Endodermal cell (in vitro differentiated cells): Measurements from ENCODE around the gene SERPINA3. TPM values are rescaled to one million over a fixed set of nuclear protein-coding genes. Genes with fewer than 3 reads are reported as not detected.

Experiments used
- DNase-seq: peaks from one replicate; pipeline ENCODE4 v3.0.0-alpha.2; 2017
- H3K27ac ChIP-seq: 2 replicates; pipeline ENCODE4 v1.5.1; 2013; ENCODE audit warnings: mild to moderate bottlenecking, low read depth, low read length, moderate library complexity
- H3K27me3 ChIP-seq: 2 replicates; pipeline ENCODE4 v1.6.1; 2013; ENCODE audit warnings: mild to moderate bottlenecking, low read length, moderate library complexity; ENCODE audit not compliant: insufficient read depth, control insufficient read depth, poor library complexity, severe bottlenecking
- H3K36me3 ChIP-seq: 2 replicates; pipeline ENCODE4 v1.7.0; 2013; ENCODE audit warnings: mild to moderate bottlenecking, low read length, moderate library complexity; ENCODE audit not compliant: control insufficient read depth, insufficient read depth
- H3K4me1 ChIP-seq: one replicate; pipeline ENCODE4 v1.7.0; 2013; ENCODE audit warnings: low read length; ENCODE audit not compliant: control insufficient read depth, insufficient read depth
- H3K4me3 ChIP-seq: 2 replicates; pipeline ENCODE4 v1.5.1; 2013; ENCODE audit warnings: mild to moderate bottlenecking, low read length, moderate library complexity
- H3K9ac ChIP-seq: 2 replicates; pipeline ENCODE4 v1.6.1; 2013; ENCODE audit warnings: mild to moderate bottlenecking, low read length, moderate library complexity; ENCODE audit not compliant: poor library complexity, severe bottlenecking; ENCODE audit errors: extremely low read depth
- H3K9me3 ChIP-seq: 2 replicates; pipeline ENCODE4 v1.6.1; 2013; ENCODE audit warnings: mild to moderate bottlenecking, low read length, moderate library complexity; ENCODE audit not compliant: control insufficient read depth
- H3K27ac Mint-ChIP-seq: 2 replicates; pipeline ENCODE4 v1.8.0; 2020; ENCODE audit warnings: mixed read lengths
- H3K27me3 Mint-ChIP-seq: 2 replicates; pipeline ENCODE4 v1.8.0; 2021; ENCODE audit warnings: mild to moderate bottlenecking, mixed read lengths; ENCODE audit not compliant: insufficient read depth
- H3K36me3 Mint-ChIP-seq: 2 replicates; pipeline ENCODE4 v1.8.0; 2020; ENCODE audit warnings: low read depth, mixed read lengths
- H3K4me1 Mint-ChIP-seq: 2 replicates; pipeline ENCODE4 v1.8.0; 2020; ENCODE audit warnings: mixed read lengths
- H3K4me3 Mint-ChIP-seq: 2 replicates; pipeline ENCODE4 v1.8.0; 2020; ENCODE audit warnings: mild to moderate bottlenecking, moderate library complexity, mixed read lengths
- H3K9me3 Mint-ChIP-seq: 2 replicates; pipeline ENCODE4 v1.8.0; 2020; ENCODE audit warnings: mild to moderate bottlenecking, mixed read lengths
- CTCF ChIP-seq: fragments of 200-600 bp; sonication (generic); conservative IDR thresholded peaks from 2 replicates; pipeline ENCODE4 v1.5.0; 2021; ENCODE audit warnings: antibody characterized with exemption, mild to moderate bottlenecking
- WGBS, 2 experiments: methylation state at CpG; one replicate each; pipeline versions ENCODE4 v1.1.5 to v1.1.7; 2013; ENCODE audit warnings: missing lambda C conversion rate in 2 of 2, mixed read lengths in 1 of 2; ENCODE audit not compliant: insufficient coverage in 1 of 2, insufficient read length in 1 of 2; 5-methylcytosine and 5-hydroxymethylcytosine counted together
- total RNA-seq, 2 donors: library from RNA; stranded (reverse); fragmentation: NEBNext Ultra II Directional in 1 of 2; extraction: Animal tissue kit (Norgen Biotek cat#: 25700) in 1 of 2; gene quantifications; 2 replicates in 1 of 2; 3 replicates in 1 of 2; pipeline ENCODE4 v1.2.1, GENCODE V29; 2021

The SERPINA3 gene
- total RNA-seq, 2 donors from 2014 or later = 0.27 TPM; not detected in 1

DNA sequence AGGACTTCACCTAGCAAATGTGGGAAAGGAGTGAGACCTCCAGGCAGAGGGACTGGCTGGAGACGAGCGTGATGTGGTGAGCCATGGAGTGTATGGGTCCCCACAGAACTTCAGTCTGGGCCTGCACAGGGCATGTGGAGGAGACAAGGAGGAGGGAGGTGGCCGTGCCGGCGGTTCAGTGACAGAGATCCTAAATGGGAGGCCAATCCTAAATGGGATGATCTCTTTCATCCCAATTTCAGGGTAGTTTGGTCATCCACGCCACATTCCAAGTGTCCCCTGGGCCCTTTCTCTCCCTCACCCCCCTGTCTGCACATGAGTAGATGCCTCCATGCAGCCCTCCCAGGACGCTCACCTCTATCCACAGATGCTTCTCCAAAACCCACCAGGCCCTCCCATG is 17.8 kb upstream of the SERPINA3 start:
- Histone ChIP-seq H3K9ac (no peak overlapping the region), H3K4me1 (peaks cover 7% of the 10 kb centered on the region), H3K4me3 (no peak overlapping the region), H3K27me3 (no peaks in the 10 kb centered on the region), H3K36me3 (no peaks in the 10 kb centered on the region), H3K9me3 (no peaks in the 10 kb centered on the region), H3K27ac (no peak overlapping the region)
- H3K9me3 Mint-ChIP-seq = no peaks in the 10 kb centered on the region
- DNase-seq = no peak
- H3K27me3 Mint-ChIP-seq = peaks cover 7% of the 10 kb centered on the region
- H3K36me3 Mint-ChIP-seq = no peaks in the 10 kb centered on the region
- H3K4me3 Mint-ChIP-seq = no peak overlapping the region
- no peak overlapping the region for H3K27ac Mint-ChIP-seq
- WGBS, 2 experiments = 83 to 100% methylated on average over 2 to 7 of the region's 7 CpGs
- no peak for TF ChIP-seq CTCF
- H3K4me1 Mint-ChIP-seq = peaks cover 10% of the 10 kb centered on the region

DNA sequence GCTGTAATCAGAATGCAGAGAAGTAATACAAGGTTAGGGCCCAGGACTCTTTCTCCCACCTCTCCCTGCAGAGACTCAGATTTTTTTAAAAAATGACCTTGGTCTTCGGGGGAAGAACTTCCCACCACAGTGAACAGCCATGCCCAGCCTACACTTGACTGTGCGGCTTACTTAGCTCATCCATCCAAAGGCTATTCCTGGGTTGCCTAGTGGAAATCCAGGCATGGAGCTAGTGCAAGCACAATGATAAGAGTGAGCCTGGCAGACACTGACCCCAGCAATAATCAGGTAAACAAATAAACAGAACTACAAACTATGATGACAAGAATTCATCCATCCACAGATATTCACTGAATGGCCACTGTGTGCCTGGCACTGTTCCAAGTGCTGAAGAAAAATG is 16.3 kb upstream of the SERPINA3 start:
- H3K27ac Mint-ChIP-seq = no peak overlapping the region

GRCh38 chr14:94596361-94596760 is 15.8 kb upstream of the SERPINA3 start:
- H3K9me3 Mint-ChIP-seq = no peaks in the 10 kb centered on the region
- H3K27me3 Mint-ChIP-seq = peaks cover 9% of the 10 kb centered on the region
- peaks cover 20% of the 10 kb centered on the region for H3K4me1 Mint-ChIP-seq
- Histone ChIP-seq H3K4me1 (peaks cover 12% of the 10 kb centered on the region), H3K36me3 (no peaks in the 10 kb centered on the region), H3K27ac (no peak overlapping the region), H3K27me3 (no peaks in the 10 kb centered on the region), H3K9me3 (no peaks in the 10 kb centered on the region), H3K9ac (no peak overlapping the region), H3K4me3 (no peak overlapping the region)
- H3K36me3 Mint-ChIP-seq = no peaks in the 10 kb centered on the region
- TF ChIP-seq CTCF = no peak
- WGBS, 2 experiments = 87 to 89% methylated on average over 9 of the region's 9 CpGs
- DNase-seq = no peak
- H3K4me3 Mint-ChIP-seq = no peak overlapping the region
- H3K27ac Mint-ChIP-seq = no peak overlapping the region

More for the DNA sequence above, 16.3 kb upstream of the SERPINA3 start:
- H3K9ac ChIP-seq = no peak overlapping the region
- TF ChIP-seq CTCF = no peak
- Mint-ChIP-seq H3K27me3 (peaks cover 7% of the 10 kb centered on the region), H3K4me1 (peaks cover 18% of the 10 kb centered on the region), H3K4me3 (no peak overlapping the region), H3K9me3 (no peaks in the 10 kb centered on the region), H3K36me3 (no peaks in the 10 kb centered on the region)
- no peaks in the 10 kb centered on the region for H3K36me3 ChIP-seq
- no peak overlapping the region for H3K27ac ChIP-seq
- no peaks in the 10 kb centered on the region for H3K9me3 ChIP-seq
- WGBS, 2 experiments = 60 to 67% methylated on average over 2 of the region's 2 CpGs
- no peak for DNase-seq
- H3K4me1 ChIP-seq = peaks cover 12% of the 10 kb centered on the region
- H3K27me3 ChIP-seq = no peaks in the 10 kb centered on the region
- H3K4me3 ChIP-seq = no peak overlapping the region
